ENCODE measurements around the gene ZNF35.
"Not testable (repeated sequence)": the region's sequence is repeated elsewhere in the genome, so short reads cannot be mapped to it uniquely, and the experiment has no call there.

Gene ZNF35

GRCh38 chr3:44648564-44649229 lies at the start of gene ZNF35:
Gene ZNF35 (plus strand): TSS chr3:44648732. CDS start chr3:44651068, 2,336 bp downstream.
- FAIRE-seq (peak; percentile 67), DNase-seq (ENCODE audit: insufficient read length, low spot score) (peak; percentile 87)

DNA sequence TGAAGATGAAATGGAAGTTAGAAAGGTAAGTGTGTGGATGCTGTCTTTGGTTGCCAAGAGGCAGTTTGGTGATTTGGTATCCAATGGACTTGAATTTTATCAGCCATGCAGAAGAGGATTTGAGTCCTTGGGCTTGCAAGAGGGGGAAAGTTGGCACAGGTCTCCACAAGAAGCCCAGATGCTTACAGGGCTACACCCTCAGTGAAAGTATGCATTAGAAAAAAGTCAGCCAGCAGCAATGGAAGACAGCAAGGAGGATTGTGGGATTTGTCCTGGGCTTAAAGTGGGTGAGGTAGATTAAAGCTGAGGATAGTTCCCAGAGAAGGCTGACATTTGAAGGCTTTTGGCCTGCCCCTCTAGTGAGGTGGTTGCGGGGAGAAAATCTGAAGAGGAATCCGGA lies 46.8 kb upstream of the ZNF35 start:
- DNase-seq (ENCODE audit: insufficient read length, low spot score) (no peak), FAIRE-seq (no peak)

DNA sequence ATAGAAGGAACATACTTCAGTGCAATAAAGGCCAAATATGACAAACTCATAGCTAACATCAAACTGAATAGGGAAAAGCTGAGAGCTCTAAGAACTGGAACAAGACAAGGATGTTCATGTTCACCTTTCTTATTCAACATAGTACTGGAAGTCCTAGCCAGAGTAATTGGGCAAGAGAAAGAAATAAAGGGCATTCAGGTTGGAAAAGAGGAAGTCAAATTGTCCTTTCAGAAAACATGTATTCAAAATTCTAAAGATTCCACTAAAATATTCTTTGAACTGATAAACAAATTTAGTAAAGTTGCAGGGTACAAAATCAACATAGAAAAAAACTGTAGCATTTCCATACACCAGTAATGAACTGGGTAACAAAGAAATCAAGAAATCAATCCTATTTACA lies 35.9 kb upstream of the ZNF35 start:
- DNase-seq (ENCODE audit: insufficient read length, low spot score) (no peak), FAIRE-seq (no peak)

- DNase-seq (ENCODE audit: insufficient read length, low spot score) (peak; percentile 81), FAIRE-seq (peak; percentile 88)
These were observed 23.6 kb upstream of the ZNF35 start, which contains the start of gene ZNF197 for GRCh38 chr3:44624749-44625480. Gene ZNF197 (plus strand): TSS chr3:44625036. CDS start chr3:44629155, 4,119 bp downstream.

DNA sequence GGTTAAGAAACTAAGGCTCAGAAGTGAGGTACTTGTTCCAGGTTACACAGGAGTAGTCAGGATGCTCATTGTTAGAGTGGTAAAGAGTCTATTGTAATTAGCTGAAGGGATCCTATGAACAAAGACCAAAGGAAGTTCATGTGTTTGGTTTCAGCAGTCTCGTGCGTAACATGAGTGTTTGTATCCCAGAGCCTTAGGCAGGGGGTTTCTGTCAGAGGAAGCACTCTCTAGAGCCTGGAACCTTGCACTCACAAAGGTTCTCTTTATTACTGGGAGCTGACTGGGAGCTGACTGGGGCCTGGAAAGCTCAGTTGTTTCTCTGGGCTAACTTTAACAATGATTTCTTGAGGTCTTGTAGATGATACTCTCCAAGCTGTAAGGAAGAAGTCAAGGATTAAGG lies 19.8 kb upstream of the ZNF35 start:
- DNase-seq (ENCODE audit: insufficient read length, low spot score), result no peak
- no peak for FAIRE-seq

DNA sequence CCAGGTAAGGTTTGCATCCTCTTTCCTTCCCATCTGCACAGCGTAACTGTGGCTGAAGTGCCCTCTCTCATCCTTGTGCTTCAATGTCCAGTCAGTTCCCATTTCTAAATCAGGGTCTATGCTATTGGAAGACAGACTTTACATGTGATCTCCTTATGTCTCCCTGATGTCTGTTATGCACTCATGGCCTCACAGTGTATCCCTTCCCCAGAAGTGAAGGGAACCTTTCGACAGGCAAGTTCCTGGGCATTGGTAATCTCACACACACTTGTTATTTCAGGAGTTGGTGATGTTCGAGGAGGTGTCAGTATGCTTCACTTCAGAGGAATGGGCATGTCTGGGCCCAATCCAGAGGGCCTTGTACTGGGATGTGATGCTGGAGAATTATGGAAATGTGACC lies 16.3 kb upstream of the ZNF35 start:
- FAIRE-seq, result no peak
- DNase-seq (ENCODE audit: insufficient read length, low spot score), result no peak

GRCh38 chr3:44642337-44642736 lies 6.2 kb upstream of the ZNF35 start:
- no peak for DNase-seq (ENCODE audit: insufficient read length, low spot score)
- FAIRE-seq, result no peak

- FAIRE-seq, result no peak
- DNase-seq (ENCODE audit: insufficient read length, low spot score), result no peak
These were observed 5.5 kb upstream of the ZNF35 start for GRCh38 chr3:44643024-44643423.

DNA sequence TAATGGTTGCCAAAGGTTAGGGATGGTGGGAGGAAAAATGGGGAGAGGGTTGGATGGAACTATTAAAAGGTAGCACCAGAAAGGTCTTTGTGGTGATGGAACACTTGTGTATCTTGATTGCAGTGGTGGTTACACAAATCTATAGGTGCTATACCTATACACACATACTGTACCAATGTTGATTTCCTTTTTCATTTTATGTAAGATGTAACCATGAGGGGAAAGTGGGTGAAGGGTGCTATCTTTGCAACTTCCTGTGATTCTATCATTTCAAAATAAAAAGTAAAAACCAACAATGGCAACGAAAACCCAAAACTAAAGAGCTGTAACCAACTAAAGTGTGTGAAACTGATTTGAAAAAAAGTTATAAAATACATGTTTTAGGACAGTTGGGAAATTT lies 761 bp upstream of the ZNF35 start:
- no peak for FAIRE-seq
- no peak for DNase-seq (ENCODE audit: insufficient read length, low spot score)

DNA sequence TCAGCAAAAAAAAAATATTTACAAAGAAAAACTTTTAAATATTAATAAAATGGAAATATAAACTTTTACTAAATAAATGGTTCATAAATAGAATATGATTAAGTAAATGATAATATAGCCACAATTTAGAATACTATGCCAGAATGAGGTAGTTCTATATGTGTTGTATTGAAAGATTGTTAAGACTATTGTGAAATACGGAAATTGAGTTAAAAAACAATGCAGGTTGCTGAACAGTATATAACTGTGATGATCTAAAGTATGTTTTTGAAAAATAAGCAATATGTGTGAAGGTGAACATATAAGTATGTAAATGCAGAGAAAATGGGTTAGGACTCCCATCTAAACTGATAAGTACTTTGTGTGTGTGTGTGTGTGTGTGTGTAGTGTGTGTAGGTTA lies 1.2 kb downstream of the ZNF35 start:
- no peak for DNase-seq (ENCODE audit: insufficient read length, low spot score)
- no peak for FAIRE-seq

DNA sequence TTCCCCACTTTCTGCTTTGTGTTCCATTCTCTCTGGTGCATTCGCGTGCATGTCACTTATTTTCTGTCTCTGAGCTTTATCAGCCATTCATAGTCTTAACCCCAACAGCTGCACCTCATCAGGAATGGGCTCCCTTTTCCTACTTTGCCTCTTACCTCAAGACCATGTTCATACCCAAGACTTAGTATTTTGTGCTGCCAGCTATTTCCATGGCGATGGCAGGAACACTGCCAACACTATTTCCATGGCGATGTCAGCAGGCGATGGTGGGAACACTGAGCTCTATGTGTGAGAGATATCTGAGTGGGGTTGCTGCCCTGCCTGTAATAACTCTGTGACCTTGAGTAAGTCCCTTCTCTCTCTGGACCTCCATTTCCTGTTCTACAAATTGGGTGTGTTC lies 5.5 kb downstream of the ZNF35 start:
- FAIRE-seq (no peak), DNase-seq (ENCODE audit: insufficient read length, low spot score) (no peak)

DNA sequence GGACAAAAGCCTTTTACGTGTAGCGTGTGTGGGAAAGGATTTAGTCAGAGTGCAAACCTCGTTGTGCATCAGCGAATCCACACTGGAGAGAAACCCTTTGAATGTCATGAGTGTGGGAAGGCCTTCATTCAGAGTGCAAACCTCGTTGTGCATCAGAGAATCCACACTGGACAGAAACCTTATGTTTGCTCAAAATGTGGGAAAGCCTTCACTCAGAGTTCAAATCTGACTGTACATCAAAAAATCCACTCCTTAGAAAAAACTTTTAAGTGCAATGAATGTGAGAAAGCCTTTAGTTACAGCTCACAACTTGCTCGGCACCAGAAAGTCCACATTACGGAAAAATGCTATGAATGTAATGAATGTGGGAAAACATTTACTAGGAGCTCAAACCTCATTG lies 10.5 kb downstream of the ZNF35 start:
- FAIRE-seq (no peak), DNase-seq (ENCODE audit: insufficient read length, low spot score) (no peak)

- no peak for FAIRE-seq
- no peak for DNase-seq (ENCODE audit: insufficient read length, low spot score)
These were observed 10.9 kb downstream of the ZNF35 start for GRCh38 chr3:44659434-44659833.

DNA sequence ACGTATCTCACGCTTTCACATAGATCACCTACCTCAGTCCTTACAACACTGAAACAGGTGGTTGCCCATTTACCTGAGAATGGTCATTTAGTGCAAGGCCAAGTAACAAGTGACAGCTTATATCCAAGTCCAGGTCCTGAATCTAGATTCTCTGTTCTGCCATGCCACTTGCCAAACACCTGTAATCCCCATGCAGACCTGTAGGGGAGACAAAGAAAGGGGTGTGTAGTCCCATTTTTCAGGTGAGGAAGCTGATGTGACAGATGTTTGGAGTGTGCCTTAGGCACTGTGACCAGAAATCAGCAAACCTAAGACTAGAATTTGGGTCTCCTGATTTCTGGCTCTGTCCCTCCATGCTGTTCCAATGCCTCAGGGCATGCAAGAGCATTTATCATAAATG lies 12.7 kb downstream of the ZNF35 start:
- FAIRE-seq (no peak), DNase-seq (ENCODE audit: insufficient read length, low spot score) (no peak)

GRCh38 chr3:44665173-44665572 lies 16.6 kb downstream of the ZNF35 start:
- DNase-seq (ENCODE audit: insufficient read length, low spot score) (no peak), FAIRE-seq (no peak)

DNA sequence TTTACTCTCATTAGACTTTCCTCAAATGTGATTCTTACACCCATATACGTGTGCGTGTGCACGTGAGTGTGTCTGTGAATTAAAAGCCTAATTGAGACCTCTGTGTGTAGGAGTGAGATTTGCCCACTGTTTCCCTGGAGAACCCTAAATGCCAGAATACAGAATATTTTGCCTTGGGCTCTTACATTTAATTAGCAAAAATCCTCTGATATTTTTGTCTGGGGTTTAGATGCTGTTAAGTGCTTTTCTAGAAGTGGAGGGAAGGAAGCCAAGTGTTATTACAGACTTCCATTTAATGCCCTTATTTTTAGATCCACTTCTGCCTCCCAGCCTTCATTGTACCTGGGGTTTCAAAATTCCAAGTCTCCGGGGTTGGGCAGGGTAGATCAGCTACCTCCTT lies 17.8 kb downstream of the ZNF35 start:
- no peak for FAIRE-seq
- DNase-seq (ENCODE audit: insufficient read length, low spot score), result no peak

GRCh38 chr3:44669760-44670159 lies 21.2 kb downstream of the ZNF35 start:
- DNase-seq (ENCODE audit: insufficient read length, low spot score), result no peak
- FAIRE-seq, result no peak

DNA sequence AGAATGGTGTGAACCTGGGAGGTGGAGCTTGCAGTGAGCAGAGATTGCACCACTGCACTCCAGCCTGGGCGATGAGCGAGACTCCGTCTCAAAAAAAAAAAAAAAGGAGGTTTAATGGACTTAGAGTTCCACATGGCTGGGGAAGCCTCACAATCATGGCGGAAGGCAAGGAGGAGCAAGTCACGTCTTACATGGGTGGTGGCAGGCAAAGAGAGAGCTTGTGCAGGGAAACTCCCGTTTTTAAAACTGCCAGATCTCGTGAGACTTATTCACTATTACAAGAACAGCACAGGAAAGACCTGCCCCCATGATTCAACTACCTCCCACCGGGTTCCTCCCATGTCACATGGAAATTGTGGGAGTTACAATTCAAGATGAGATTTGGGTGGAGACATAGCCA lies 24.9 kb downstream of the ZNF35 start:
- not testable (repeated sequence) for DNase-seq (ENCODE audit: insufficient read length, low spot score); FAIRE-seq

DNA sequence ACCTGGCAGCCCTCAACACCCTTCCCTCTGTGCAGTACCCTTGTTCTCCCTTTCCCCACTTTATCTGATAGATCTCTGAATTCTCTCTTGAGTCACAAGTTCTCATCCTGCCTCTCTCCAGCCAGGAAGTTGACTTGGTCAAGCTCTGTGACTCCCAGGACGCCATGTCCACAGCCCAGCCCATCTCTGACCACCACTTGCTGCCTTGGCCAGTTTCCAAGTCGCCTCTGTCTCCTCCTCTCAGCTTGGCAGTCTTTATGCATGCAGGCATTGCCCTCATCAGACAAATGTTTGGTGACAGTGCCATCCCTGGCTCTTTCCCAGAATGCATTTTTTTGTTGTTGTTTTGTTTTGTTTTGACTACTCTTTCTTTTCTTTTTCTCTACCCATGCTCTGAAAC lies 25.7 kb downstream of the ZNF35 start:
- no peak for DNase-seq (ENCODE audit: insufficient read length, low spot score)
- FAIRE-seq, result no peak

DNA sequence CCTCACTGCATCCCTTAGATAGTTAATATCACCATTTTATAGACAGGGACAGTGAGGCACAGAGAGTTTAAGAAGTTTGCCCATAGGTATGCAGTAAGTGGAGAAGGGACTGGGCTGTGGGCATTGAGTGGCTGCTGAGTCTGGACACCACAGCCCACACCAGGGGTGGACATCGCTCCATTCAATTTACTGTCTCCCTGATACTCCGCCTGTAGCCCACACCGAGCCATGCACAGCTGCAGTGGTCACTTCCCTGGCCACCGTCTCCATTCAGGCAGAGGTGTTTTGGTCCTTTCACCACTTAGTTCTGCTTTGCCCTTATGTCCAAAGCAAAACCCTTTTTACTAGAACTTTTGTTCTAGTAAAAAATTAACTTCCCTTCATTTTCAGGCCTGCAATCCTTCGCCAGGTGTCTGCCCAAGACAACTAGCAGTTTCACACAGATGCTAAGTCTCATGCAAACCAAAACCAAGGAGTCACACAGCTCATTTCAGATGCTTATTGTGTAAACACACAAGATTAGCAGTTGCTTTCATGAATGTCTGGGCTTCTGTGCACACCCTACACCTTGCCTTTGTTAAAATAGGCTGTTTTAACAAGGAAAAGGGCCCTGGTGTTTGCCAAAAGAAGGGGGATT lies 30.1 kb downstream of the ZNF35 start:
- DNase-seq (ENCODE audit: insufficient read length, low spot score) (no peak), FAIRE-seq (no peak)

- DNase-seq (ENCODE audit: insufficient read length, low spot score) (no peak), FAIRE-seq (no peak)
These were observed 32.5 kb downstream of the ZNF35 start for GRCh38 chr3:44680921-44681455.
